Measurements from ENCODE around the gene DENND1A. TPM values are rescaled to one million over a fixed set of nuclear protein-coding genes. Genes with fewer than 3 reads are reported as not detected.

DENND1A gene
- total and polyA plus RNA-seq, 2 donors from 2014 or later, result 16.3 to 19.6 TPM

GRCh38 chr9:123484130-123484529 is 445.8 kb downstream of the DENND1A start:
- H3K36me3 ChIP-seq (ENCODE audit: control insufficient read depth in 2 of 3, insufficient read depth in 3 of 3, low read length in 3 of 3), result no peaks in the 10 kb centered on the region
- no peak for FAIRE-seq
- H3K4me1 ChIP-seq (ENCODE audit: control insufficient read depth in 2 of 3, insufficient read depth in 2 of 3, low read depth in 1 of 3, low read length in 3 of 3), result peaks cover 0 to 13% (median 10%) of the 10 kb centered on the region in 3 donors
- DNase-seq, result no peak
- H3K9ac ChIP-seq (ENCODE audit: low read length in 3 of 3), result no peak overlapping the region
- H3K4me3 ChIP-seq (ENCODE audit: low read length in 3 of 3), result no peak overlapping the region
- H3K27me3 ChIP-seq (ENCODE audit: control insufficient read depth, insufficient read depth, low read length), result no peaks in the 10 kb centered on the region
- intact Hi-C loops (cut with DNase I), result no loop called here
- peak overlapping the region in 1 of 2 donors; percentile 63 for H3K27ac ChIP-seq (ENCODE audit: low read depth in 2 of 2, low read length in 2 of 2)
- TF ChIP-seq CTCF (IDR thresholded peaks at IDR 0.05; ENCODE audit: borderline replicate concordance, extremely low read depth, insufficient read depth), result no peak
- H3K9me3 ChIP-seq (ENCODE audit: control insufficient read depth in 2 of 3, insufficient read depth in 1 of 3, low read length in 3 of 3), result no peaks in the 10 kb centered on the region

DNA sequence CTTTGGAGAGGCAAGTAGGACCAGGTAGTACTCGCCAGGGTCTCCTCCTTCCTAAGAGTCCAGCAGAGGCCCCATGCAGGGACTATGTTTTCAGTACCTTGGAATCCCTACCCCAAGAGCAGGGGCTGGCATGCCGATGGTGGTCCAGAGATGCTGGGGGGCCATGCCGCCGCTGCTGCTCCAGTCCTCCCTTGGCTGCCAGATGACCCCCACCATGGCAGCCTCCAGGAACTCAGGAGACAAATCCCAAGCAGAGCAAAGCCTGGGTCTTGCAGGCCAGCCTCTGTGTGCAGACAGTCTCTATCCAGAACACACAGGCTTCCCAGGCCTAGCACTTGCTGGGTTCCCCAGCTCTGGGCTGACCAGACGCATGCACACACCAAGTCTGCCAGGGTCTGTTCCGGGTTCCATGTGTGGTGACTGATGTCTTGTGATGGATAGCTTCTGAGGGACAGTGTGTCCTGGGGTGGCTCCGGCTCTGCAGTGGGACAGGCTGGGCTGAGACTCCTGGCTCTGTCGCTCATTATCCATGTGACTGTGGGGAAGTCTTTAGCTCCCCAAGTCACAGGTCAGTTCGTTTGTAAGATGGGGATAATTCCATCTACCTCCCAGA is 446.6 kb downstream of the DENND1A start:
- H3K36me3 ChIP-seq (ENCODE audit: control insufficient read depth in 2 of 3, insufficient read depth in 3 of 3, low read length in 3 of 3), result no peaks in the 10 kb centered on the region
- no peak overlapping the region for H3K4me3 ChIP-seq (ENCODE audit: low read length in 3 of 3)
- no peak for TF ChIP-seq CTCF (IDR thresholded peaks at IDR 0.05; ENCODE audit: borderline replicate concordance, extremely low read depth, insufficient read depth)
- H3K9me3 ChIP-seq (ENCODE audit: control insufficient read depth in 2 of 3, insufficient read depth in 1 of 3, low read length in 3 of 3), result no peaks in the 10 kb centered on the region
- peak overlapping the region in 1 of 2 donors; percentile 55 for H3K27ac ChIP-seq (ENCODE audit: low read depth in 2 of 2, low read length in 2 of 2)
- FAIRE-seq (no peak), DNase-seq (no peak)
- intact Hi-C loops (cut with DNase I), result no loop called here
- peaks cover 0 to 16% (median 13%) of the 10 kb centered on the region in 3 donors for H3K4me1 ChIP-seq (ENCODE audit: control insufficient read depth in 2 of 3, insufficient read depth in 2 of 3, low read depth in 1 of 3, low read length in 3 of 3)
- H3K27me3 ChIP-seq (ENCODE audit: control insufficient read depth, insufficient read depth, low read length), result no peaks in the 10 kb centered on the region
- no peak overlapping the region for H3K9ac ChIP-seq (ENCODE audit: low read length in 3 of 3)

GRCh38 chr9:123482295-123482968 is 447.5 kb downstream of the DENND1A start:
- FAIRE-seq (no peak), DNase-seq (no peak)
- Histone ChIP-seq H3K27me3 (ENCODE audit: control insufficient read depth, insufficient read depth, low read length) (no peaks in the 10 kb centered on the region), H3K4me3 (ENCODE audit: low read length in 3 of 3) (no peak overlapping the region), H3K9me3 (ENCODE audit: control insufficient read depth in 2 of 3, insufficient read depth in 1 of 3, low read length in 3 of 3) (no peaks in the 10 kb centered on the region), H3K9ac (ENCODE audit: low read length in 3 of 3) (no peak overlapping the region), H3K4me1 (ENCODE audit: control insufficient read depth in 2 of 3, insufficient read depth in 2 of 3, low read depth in 1 of 3, low read length in 3 of 3) (peaks cover 0 to 18% (median 13%) of the 10 kb centered on the region in 3 donors), H3K27ac (ENCODE audit: low read depth in 2 of 2, low read length in 2 of 2) (no peak overlapping the region), H3K36me3 (ENCODE audit: control insufficient read depth in 2 of 3, insufficient read depth in 3 of 3, low read length in 3 of 3) (no peaks in the 10 kb centered on the region)
- intact Hi-C loops (cut with DNase I), result no loop called here
- TF ChIP-seq CTCF (IDR thresholded peaks at IDR 0.05; ENCODE audit: borderline replicate concordance, extremely low read depth, insufficient read depth), result no peak

Data from kidney (tissue), 14 donors.